NCI-H1694 treated with DMSO at 0.1 percent for 48 hours (cell line): Measurements from ENCODE around the gene CACNB3.

ENCODE experiments used
- DNase-seq: peaks from one replicate; lab custom pipeline; 2025; lab: John Stamatoyannopoulos, UW

CACNB3 gene

DNA sequence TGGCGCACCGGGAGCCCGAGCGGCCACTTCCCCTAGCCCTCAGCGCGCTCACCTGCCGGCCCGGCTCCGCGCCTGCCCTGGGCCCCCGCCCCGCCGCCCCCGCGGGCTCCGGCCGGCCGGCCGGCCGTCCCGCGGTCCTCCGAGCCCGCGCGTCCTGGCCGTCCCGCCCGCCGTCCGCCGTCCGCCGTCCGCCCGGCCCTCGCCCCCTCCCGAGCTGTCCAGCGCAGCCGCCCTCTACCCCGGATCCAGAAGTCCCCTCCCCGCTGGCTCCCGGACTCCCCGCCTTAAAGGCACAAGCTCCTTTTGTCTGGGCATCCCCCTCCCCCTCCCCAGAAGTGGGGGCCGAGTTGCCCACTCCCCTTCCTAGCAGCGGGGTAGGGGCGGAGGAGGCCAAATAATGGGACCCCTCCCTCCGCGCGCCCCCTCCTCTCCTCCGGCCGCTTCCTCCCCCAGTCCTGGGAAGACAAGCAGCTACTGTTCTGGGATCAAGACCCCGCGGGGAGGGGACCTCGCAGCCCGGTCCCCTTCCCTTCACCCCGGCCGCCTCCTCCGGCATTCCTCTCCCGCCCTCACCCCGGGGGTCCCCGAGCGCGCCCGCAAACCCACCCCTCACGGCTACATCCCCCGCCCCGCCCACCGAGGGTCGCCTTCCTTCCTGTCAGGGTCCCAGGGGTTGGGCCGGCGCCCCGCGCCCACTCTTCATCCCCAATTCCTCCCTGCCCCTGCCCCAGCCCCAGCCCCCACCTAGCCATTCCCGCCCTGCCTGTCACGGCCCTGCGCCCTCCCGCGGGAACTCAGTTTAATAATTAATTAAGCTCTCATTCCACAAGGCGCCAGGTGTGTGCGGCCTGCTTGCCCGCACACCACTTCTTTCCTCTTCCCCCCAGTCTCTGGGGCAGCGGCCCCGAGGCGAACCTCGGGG lies 29.2 kb upstream of the CACNB3 start, which contains the start of gene ADCY6:
Gene ADCY6 (minus strand): TSS at position 236 of the 922 bp plus-strand sequence. CDS start 5,655 bp downstream, outside the sequence.
- DNase-seq, result no peak

DNA sequence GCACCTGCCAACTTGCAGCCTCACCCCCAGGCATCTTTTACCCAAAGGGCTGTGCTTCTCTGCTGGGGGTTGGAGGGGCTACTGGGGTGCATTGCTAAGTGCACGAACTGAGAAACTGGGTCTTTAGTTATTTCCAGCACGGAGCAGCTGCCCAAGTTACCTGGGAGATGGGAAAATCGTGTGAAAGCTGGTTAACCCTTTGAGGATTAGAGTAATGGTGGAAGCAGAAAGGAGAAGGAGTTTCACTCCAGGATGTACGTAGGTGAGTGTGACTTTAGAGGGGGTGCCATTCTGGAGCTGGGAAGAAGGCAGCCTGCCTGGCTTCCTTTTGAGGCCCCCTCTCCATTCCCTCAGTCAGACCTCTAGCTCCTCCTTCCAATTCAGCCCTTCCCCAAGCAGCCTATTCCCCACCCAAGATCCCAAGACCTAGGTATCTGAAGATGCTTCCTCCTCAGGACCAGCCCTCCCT lies 28.4 kb upstream of the CACNB3 start:
- DNase-seq, result no peak

DNA sequence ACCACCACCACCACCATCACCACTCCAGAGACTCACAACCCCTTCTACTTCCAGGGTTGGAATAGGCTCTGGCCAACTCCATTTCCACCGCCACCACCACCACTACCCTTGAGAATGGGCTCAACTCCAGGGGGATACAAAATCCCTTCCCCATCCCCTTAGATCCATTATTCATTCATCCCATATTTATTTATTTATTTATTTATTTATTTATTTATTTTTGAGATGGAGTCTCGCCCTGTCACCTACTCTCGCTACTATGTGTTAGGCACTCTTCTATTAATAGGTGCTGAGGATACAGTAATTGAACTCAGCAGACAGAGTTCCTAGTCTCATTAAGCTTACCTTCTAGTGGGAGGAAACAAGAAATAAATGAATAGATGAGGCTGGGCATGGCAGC lies 24.6 kb upstream of the CACNB3 start:
- no peak for DNase-seq

DNA sequence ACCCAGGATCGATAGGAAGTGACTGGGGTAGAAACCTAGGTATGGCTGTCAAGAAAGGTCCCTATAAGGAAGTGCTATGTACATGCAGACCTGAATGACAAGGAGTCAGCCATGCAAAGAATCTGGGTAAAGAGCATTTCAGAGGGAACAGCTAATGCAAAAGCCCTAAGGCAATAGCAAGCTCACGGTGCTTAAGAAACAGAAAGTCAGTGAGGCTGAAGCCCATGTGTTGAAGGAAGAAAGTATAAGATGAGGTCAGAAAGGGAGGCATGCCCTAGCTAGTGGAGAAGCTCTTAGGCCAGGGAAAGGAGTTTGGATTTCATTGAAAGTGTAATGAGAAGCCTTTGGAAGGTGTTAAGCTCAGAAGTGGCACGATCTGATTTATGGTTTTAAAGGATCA lies 23.4 kb upstream of the CACNB3 start:
- DNase-seq, result no peak

DNA sequence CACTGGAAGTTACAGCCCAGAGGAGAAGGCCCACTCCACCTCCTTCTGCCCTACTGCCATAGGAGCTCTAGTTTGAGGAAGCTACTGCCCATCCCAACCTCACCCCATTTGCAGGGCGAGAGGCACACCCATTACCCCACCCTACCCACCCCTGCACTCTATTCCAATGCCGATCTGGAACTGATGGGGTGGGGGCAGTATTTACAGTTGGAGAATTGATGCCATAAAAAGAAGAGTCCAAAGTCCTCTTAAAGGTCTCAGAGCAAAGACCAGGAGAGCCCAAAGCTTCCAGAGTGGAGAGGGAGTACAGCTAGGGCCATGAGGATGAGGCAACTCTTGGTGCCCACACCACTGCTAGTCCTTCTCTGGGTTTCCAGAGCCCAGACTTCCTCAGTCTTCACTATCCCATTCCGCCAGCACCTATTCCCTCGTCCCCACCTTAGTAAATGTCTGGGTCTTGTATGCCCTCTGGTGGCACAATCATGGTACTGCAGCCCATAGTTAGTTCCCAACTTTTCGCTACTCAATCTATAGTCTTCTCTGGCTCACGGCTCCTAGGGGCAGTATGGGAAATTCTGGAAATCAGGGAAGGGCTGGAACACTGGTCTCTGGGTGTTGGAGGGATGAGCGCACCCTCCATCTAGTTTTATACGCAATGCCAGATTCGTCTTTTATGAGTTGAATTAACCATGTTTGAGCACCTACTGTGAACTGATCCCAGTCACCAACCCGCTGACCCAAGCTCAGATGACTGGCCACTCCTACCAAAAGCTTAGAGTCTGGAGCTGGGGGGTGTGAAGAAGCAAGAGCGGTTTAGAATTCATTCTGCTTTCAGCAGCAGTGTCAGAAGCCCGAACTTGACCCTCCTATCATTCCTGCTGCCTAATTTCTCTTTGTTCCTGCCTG lies 22.5 kb upstream of the CACNB3 start:
- DNase-seq, result peak; percentile 56

DNA sequence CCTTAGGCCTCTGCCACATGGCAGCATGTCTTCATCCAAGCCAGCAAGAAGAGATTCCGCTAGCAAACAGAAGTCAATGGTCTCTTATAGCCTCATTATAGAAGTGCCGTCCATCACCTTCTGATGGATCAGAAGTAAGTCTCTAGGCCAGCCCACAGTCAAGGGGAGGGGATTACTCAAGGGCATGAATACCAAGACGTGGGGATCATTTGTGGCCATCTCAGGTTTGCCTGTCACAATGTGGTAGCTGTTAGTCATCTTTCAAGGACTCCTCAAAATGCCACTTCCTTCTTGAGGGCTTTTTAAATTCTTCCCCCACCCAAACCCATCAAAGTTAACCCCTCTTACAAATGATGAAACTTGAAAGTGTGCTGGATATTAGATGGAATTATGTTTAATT lies 21.3 kb upstream of the CACNB3 start:
- no peak for DNase-seq

DNA sequence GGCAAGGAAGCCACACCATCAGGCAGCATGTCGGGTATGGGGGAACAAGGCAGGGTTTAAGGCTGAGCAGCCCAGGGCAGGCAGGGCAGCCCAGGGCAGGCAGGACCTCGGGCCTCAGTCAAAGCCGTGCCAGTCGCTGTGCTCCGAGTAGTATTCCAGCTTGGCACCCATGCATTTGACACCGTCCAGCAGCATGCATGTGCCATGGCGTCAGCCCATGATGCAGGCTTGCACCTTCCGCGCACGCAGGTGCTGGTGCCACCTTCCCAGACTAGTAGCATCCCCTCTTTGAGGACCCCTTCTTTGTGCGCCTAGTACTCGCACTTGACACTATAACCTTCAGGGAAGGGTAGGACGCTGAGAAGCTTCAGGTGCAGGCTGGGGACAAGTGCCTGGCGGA lies 17.8 kb upstream of the CACNB3 start:
- no peak for DNase-seq

DNA sequence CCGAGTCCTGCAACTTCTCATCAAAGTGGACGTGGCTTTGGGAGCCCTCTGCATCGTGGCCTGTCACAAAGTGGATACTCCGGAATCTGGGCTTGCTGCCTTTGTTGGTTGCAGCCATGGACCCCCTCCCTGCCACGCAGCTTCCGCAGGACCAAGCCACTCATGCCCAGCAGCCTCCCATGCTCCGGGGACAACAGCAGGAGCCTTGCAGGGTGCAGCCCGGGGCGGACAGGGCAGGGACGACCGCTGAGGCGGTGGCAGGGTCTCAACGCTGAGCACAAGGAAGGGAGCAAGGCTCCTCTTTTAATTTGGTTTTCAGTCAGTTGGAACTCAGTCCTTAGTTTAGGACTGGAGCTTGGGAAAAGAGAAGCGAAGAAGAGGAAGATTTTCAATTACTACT lies 17.3 kb upstream of the CACNB3 start:
- no peak for DNase-seq

DNA sequence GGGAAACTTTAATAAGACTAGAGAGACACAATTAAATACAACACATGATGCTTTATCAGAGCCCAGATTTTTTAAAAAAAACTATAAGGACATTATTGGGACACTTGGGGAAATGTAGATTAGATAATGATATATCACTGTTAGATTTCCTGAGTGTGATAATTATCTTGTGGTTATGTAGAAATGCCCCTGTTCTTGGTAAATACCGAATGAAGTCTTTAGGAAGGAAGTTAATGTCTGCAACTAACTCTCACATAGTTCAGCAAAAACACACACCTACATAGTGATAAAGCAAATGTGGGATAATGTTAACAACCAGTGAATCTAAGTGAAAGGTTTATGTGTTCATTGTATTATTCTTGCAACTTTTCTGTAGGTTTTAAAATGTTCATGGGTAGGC lies 14.6 kb upstream of the CACNB3 start:
- no peak for DNase-seq

DNA sequence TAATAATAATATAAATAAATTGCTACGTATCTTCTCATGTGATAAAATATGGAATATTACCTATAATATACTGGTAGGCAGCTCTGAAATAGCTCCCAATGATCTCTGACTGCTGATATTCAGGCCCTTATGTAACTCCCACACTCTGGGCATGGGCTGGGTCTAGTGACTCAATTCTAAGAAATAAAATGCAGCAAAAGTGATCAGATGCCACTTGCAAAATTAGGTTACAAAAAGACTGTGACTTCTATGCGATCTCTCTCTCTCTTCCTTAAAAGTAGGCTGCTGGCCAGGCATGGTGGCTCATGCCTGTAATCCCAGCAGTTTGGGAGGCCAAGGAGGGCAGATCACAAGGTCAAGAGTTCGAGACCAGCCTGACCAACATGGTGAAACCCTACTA lies 10.3 kb upstream of the CACNB3 start:
- no peak for DNase-seq

DNA sequence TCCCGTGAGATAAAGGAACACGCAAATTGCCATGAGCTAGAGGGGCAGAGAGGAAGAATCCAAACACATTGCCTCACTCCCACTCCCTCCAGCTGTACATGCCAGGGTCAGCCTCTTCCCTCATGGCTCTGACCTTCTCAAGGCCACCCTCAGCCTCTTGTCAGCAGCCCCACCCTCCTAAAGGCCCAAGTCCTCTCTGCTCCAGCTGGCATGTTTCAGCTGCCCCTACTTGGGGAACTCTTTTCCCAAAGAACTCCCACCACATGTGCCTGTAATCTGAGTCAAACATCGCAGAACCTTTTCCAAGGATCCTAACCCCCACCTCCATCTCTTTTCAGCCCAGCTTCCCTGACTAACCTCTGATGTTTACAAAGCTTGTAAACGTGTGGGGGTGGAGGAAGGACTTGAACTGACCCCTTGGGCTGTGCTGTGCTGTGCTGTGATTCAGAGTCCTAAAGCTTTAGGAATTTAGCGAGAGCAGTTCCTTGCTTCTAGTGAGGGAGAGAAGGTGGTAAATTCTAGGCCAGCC lies 7.3 kb upstream of the CACNB3 start:
- DNase-seq, result no peak

DNA sequence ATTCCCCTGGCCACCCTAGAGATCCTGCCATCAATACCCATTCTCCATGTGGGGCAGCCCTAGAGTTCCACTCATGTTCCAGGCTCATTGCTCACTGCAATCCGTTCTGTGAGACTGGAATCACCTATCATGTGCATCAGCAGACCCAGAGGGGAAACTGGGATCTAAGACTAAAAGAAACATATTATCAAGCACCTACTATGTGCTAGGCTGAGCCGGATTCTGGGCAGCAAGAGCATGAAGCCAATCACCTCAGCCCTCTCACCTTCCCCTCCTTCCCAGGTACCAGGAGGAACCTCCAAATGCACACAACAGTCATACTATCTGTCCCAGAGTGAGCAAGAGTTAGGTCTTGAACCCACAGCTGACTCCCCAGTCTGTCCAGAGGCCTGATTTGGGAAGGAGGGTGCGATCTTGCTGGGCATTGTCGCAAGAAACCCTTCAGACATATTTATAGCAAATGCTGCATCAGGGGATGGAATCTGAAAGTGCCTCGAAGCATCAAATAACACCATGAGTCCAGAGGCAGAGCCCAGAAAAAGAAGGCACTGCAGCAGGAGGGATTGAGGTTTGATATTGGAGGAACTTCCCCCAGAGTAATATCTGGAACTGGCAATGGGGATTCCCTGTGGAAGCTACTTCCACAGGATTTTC lies 6.7 kb upstream of the CACNB3 start:
- DNase-seq, result no peak

DNA sequence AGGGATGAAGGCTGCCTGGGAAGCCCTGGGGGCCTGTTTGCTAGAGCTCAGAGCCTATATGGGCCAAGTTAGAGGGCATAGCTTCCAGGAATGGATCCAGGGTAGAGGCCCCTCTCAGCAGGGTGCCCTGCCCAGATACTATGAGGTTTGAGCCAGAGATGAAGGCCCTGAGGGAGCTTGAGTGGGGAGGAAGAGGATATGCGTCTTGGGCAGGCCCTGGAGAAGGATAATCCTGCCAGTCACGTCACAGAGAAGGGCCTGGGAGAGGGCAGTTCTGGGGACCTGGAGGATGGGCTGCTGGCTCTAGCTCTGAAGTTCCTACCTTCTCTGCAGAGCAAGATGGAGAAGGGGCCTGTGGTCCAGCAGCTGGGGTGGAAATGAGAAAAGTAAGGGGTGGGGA lies 5.9 kb upstream of the CACNB3 start:
- DNase-seq, result no peak

DNA sequence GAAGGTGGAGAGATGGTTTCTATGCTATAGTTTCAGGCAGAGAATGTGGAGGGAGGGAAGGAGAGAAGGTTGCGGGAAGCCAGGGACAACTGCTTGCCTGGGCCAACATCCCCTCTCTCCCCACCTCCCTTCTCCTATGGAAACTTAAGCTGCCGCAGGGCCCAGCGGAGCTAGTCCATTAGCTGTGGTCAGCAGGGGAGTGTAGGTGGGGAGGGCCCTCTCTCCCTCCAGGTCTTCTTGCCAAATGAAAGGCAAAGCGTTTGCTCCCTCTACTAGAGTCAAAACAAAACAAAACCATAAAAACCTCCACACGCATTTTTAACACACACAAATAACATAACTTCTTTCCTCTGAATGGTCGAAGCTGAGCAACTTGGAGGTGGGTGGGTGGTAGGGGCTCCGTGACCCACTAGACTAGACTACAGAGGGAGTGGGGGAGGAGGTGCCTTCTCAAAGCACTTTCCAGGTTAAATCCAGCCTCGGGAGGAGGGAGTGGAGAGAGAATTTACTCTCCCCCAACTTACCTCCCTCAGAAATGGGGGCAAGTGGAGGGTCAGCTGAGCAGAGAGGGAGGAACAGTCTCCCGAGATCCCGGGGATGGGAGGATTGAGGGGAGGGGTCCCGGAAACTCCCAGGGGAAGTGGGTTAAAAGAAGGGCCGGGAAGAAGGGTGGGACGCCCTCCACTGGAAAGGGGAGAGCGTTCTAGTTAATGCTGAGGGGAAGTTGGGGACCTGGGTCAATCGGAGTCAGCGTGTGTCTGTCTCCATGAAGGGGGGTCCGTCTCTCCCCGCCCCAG lies 4.6 kb upstream of the CACNB3 start:
- DNase-seq, result no peak

DNA sequence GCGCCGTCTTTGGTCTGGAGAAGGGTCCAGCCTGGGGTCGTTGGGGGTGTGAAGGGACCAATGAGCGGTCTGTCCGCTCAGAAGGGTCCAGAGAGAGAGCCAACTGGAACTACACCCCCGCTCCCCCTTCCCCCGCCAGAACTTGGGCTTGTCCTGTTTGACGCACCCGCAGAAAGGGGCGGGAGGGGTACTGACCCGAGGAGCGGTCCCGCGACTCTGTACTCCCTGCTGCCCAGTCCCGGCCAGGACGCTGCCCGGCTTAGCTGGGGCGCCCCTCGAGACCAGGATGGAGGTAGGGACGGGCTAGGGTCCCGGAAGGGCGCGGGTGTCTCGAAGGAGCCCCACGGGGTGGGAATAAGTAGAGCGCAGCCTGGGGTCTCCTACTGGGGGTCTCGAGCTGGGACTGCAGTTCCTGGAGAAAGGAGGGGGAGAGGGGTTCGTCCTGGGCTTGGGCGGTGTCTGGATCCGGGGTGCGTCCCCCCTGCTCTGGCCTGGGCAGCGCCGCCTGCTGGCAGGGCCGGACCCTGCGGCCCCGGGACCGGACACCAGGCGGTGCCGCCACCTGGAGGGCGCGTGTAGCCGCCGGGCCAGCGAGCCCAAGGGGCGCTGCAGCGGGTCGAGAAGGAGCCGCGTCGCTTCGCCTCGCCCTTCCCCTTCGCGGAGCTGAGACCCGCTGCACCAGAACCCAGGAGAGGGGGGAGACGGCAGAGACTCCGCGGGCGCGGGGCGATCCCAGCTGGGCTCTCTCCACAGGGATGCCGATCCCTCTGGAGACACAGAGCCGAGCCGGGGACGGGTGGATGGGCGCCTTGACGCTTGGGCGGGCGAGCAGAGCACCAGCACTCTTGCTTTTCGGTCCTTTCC lies 3.8 kb upstream of the CACNB3 start:
- peak; percentile 22 for DNase-seq

DNA sequence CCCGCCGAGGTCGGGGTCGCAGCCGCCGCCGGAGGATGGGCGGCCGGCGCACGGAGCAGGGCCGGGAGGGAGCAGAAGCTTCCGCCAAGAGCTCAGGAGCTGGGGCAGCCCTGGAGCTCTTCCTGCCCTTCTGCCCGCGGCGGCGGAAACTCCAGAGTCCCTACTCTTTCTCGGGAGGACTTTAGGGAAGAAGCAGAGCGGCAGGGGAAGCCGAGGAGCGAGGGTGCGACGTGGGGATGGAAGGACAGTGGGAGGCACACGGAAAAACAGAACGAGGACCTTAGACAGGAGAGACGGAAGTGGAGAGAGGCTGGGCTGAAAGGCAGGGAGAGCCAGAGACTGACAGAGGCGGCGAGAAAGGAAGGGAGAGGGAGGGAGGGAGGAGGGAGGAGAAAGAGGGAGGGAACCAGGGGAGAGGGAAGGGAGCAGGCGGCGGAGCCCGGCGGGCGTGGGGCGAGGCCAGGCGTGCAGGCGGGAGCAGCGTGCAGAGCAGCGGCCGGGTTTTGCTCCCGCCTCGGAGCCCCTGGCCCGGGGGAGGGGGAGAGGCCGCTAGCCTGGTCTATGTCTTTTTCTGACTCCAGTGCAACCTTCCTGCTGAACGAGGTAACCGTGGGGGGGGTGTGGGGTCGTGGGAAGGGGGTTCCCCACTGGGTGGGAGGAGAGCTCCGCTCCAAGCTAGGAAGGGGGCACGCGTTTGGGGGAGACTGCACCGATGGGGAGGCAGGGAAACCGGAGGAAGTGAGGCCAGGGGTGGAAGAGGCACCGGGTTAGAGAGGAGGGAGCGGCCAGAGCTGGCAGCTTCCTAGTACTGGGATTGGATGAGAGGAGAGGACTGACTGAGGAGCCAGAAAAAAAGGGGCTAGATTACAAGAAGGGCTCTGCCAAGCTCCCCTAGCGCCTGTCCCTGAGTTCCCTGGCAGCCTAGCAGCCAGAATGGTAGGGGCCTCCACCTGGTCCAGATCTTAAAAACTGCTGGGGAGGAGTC lies 2.9 kb upstream of the CACNB3 start:
- peak; percentile 54 for DNase-seq

DNA sequence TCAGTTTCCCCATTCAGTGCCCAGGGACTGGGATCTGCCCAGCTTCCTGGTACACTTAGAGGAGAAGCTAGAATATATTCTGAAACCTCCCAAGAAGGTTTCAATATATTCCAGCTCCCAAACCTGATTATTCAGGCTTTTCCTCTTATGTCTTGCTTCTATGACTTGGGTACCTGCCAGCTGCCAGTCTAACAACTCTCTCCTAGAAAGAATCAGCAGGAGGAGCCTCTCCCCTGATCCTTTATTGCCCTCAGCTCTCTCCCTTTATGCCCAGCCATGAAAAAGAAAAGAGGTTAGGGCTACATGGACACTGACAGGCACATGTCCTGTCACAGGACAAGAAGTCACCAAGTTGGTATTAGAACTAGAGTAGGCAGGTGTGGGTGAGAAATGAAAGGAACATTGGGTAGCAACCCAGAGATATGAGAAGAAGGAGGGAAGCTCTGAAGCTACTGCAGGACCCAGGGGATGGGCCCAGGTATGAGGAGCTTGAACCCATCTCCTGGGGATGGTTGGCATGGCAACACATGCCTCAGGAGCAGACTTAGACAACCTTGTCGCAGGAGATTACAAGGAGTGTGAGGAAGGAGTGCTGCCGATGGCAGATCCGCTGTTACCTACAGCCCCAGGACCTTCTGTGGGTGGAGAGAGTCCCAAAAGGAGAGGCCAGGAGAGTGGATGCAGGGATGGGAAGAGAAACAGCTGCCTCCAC lies 2.0 kb upstream of the CACNB3 start:
- DNase-seq, result peak; percentile 26
